PFSK-1 (cell line): ENCODE results near the gene TRMT6.

Source experiments
- FOXP2 ChIP-seq: optimal IDR thresholded peaks from 2 replicates; pipeline ENCODE3; 2011; ENCODE audit warnings: borderline replicate concordance, control low read depth, inconsistent platforms; ENCODE audit not compliant: insufficient read depth; ENCODE audit errors: extremely low read length, extremely low read depth
- POLR2AphosphoS5 ChIP-seq: IDR thresholded peaks from 2 replicates; pipeline ENCODE4 v1.6.1; 2012; ENCODE audit warnings: low read depth, mild to moderate bottlenecking, control low read depth, low read length, moderate library complexity
- SIN3A ChIP-seq: IDR thresholded peaks from 2 replicates; pipeline ENCODE4 v1.6.1; 2012; ENCODE audit warnings: mild to moderate bottlenecking, low read length, moderate library complexity, borderline replicate concordance; ENCODE audit not compliant: insufficient read depth
- TAF1 ChIP-seq: IDR thresholded peaks from 2 replicates; pipeline ENCODE4 v1.6.1; 2012; ENCODE audit warnings: low read length, control low read depth, borderline replicate concordance; ENCODE audit not compliant: insufficient read depth
- TF ChIP-seq, protein P1 (sequence below), 2 experiments: IDR thresholded peaks; 2 replicates each; pipeline versions ENCODE4 v1.6.1 to v1.8.0; 2011 to 2012; ENCODE audit warnings: low read depth in 2 of 2, low read length in 2 of 2, control low read depth in 1 of 2, inconsistent platforms in 1 of 2, mild to moderate bottlenecking in 1 of 2, moderate library complexity in 1 of 2; ENCODE audit not compliant: insufficient read depth in 1 of 2

Gene TRMT6

DNA sequence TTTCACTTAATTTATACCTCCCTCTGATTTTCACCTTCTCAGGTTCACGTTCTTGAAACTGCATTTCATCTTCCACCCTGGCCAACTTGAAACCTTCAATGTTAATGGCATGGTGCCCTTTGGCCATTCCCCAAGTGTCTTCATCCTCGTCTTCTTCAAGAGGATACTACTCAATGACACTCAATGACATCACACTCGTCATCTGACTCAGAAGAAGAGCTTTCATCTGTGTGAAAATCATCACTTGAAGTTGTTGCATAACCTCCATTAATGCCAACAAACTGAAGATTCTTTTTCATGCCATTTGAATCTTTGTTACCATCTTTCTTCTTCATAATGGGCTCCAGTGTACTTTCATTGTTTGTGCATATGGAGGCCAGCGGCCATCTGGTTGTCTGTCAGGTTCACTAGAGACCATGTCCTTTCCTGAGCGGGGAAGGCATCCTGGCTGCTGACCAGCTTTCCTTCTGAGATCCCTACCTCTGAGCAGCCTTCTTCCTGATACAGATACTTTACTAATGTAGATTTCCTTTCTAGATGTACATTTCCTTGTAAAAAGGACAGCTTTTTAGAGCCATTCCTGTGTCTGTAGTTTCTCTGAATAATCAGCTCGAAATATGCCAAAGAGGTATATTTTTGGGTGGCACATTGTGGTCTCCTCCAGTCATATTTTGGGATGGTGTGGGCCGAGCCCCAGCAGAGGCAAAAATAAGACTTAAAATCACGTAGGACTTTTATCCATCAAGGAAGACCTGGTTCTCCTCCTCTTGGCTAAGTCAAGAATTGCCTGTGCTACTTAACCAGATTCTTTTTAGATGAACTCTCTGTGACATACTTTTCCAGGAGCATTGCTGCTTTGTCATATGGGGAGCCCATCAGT, 21.3 kb downstream of the TRMT6 start:
- TF ChIP-seq FOXP2 (no peak), TAF1 (no peak), SIN3A (no peak), POLR2AphosphoS5 (no peak)
- TF ChIP-seq, protein P1, sequence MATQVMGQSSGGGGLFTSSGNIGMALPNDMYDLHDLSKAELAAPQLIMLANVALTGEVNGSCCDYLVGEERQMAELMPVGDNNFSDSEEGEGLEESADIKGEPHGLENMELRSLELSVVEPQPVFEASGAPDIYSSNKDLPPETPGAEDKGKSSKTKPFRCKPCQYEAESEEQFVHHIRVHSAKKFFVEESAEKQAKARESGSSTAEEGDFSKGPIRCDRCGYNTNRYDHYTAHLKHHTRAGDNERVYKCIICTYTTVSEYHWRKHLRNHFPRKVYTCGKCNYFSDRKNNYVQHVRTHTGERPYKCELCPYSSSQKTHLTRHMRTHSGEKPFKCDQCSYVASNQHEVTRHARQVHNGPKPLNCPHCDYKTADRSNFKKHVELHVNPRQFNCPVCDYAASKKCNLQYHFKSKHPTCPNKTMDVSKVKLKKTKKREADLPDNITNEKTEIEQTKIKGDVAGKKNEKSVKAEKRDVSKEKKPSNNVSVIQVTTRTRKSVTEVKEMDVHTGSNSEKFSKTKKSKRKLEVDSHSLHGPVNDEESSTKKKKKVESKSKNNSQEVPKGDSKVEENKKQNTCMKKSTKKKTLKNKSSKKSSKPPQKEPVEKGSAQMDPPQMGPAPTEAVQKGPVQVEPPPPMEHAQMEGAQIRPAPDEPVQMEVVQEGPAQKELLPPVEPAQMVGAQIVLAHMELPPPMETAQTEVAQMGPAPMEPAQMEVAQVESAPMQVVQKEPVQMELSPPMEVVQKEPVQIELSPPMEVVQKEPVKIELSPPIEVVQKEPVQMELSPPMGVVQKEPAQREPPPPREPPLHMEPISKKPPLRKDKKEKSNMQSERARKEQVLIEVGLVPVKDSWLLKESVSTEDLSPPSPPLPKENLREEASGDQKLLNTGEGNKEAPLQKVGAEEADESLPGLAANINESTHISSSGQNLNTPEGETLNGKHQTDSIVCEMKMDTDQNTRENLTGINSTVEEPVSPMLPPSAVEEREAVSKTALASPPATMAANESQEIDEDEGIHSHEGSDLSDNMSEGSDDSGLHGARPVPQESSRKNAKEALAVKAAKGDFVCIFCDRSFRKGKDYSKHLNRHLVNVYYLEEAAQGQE (IDR thresholded peaks at IDR 0.05; ENCODE audit: insufficient read depth in 1 of 2, low read depth in 2 of 2, low read length in 2 of 2): no peak

DNA sequence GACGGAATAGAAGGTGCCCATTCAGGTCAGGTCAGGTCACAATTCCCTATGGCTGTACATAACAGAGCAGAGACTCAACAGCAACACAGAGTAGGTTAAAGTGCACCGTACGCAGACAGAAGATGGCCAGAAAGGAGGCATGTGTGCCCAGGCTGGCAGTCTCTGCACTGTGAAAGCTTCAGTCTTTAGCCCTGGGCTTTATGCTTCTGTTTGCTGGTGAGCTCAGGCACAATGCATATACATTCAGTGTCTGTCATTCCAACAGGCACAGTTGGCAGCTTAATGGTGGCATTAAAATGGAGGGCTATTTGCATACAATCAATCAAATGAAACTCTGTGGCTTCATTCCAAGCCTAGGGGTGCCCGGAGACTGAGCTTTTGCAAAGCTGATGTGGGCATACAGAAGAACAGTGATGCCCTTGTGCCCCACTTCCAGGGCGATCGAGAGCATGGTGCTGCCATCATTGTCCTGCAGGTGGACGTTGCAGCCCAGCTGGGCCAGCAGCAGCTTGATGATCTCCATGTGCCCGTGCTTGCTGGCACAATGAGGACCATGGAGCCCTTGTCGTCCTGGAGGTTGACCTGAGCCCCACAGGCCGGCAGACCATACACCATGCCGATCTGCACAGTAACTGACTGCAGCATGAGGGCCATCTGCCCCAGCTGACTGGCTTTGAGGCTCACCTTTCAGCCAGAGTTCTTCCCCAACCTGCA, 22.4 kb downstream of the TRMT6 start:
- no peak for TF ChIP-seq FOXP2
- no peak for TF ChIP-seq SIN3A
- TF ChIP-seq, protein P1 (IDR thresholded peaks at IDR 0.05; ENCODE audit: insufficient read depth in 1 of 2, low read depth in 2 of 2, low read length in 2 of 2): no peak

DNA sequence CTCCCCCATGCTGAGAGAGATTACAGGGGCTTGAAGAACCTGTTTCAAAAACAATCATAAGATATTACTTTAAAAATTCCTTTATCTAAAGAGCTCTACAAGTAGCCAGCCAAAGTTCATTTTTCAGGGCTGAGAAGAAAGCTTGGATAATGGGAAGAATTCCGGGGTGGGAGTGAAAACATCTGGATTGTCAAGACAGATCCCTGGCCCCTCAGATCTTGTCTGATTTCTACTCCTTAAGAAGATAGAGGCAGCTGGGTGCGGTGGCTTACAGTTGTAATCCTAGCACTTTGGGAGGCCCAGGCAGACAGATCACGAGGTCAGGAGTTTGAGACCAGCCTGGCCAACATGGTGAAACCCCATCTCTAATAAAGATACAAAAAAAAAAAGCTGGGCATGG, 24.8 kb downstream of the TRMT6 start:
- no peak for TF ChIP-seq SIN3A
- TF ChIP-seq, protein P1 (IDR thresholded peaks at IDR 0.05; ENCODE audit: insufficient read depth in 1 of 2, low read depth in 2 of 2, low read length in 2 of 2): no peak
- no peak for TF ChIP-seq TAF1
- no peak for TF ChIP-seq FOXP2
- no peak for TF ChIP-seq POLR2AphosphoS5

DNA sequence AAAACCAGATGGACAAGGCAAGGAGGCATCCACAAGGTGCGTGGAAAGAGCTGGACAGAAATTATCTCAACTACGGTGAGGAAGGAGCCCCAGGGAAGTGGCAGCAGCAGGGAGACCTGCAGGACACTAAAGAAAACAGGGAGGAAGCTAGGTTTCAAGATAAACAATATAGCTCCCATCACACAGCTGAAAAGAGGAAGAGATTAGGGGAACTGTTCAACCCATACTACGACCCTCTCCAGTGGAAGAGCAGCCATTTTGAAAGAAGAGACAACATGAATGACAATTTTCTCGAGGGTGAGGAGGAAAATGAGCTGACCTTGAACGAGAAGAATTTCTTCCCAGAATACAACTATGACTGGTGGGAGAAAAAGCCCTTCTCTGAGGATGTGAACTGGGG, 26.8 kb downstream of the TRMT6 start:
- TF ChIP-seq FOXP2 (no peak), TAF1 (no peak), POLR2AphosphoS5 (no peak), SIN3A (no peak)

DNA sequence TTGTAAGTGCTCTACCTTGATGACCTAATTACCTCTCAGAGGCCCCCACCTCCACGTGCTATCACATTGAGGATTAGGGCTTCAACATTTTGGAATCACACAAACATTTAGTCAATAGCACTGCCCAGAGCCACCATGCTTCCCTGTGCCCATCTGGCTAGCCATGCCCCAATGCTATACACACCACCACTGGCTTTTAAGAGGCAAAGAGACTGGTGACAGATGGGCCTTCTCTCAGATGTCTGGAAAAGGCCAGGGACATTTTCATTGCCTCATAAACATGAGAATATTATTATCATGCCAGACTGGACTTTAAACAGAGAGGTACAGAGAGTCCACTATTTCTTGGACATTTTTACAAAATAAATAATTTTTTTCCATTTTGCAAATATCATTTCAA, 29.8 kb downstream of the TRMT6 start:
- TF ChIP-seq TAF1: no peak
- no peak for TF ChIP-seq FOXP2
- no peak for TF ChIP-seq POLR2AphosphoS5
- TF ChIP-seq, protein P1 (IDR thresholded peaks at IDR 0.05; ENCODE audit: insufficient read depth in 1 of 2, low read depth in 2 of 2, low read length in 2 of 2): no peak
- TF ChIP-seq SIN3A: no peak
